RWPE1 (cell line): Measurements from ENCODE around the gene MRRF.
A peak's percentile ranks its signal among the peaks of the same experiment; 100 is the strongest.

Experiments
- CTCF ChIA-PET: fragments of 350-600 bp; sonication (Branson Sonifier 250); formaldehyde crosslinking; extraction: SDS; loops from one replicate; lab custom pipeline; 2021; lab: Yijun Ruan, JAX
- POLR2A ChIA-PET: fragments of 400-600 bp; formaldehyde crosslinking; extraction: SDS; loops from one replicate; lab custom pipeline; 2020; ENCODE audit warnings: antibody characterized with exemption; ENCODE audit not compliant: low non-redundant PET; lab: Yijun Ruan, JAX
- DNase-seq: peaks from one replicate; pipeline ENCODE4 v3.0.0; 2012; ENCODE audit warnings: low spot score
- H3K27ac ChIP-seq: fragments of 450-650 bp; 2 replicates; pipeline ENCODE4 v1.5.1; 2017
- CTCF ChIP-seq: fragments of 450-650 bp; conservative IDR thresholded peaks from 2 replicates; pipeline ENCODE4 v1.5.1; 2017; ENCODE audit warnings: low read depth, mild to moderate bottlenecking

Gene MRRF

DNA sequence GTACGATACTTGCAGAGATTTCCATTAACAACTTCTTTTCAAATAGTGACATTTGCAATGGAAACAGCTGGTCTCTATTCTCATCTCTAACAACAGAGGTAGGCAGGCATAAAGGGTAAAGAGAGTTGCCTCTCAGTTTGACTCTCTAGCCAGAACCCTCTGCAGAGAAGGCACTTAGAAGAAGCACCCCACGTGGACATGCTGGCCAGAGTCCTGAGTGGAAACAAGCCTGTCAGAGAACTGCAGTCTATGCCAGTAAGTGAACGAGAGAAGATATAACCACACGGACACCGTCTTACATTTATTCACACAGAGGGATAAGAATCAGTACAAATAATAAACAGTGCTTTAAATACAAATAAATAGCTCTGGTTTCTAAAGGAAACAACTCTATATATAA is 25.0 kb upstream of the MRRF start:
- POLR2A ChIA-PET = no interaction called here
- TF ChIP-seq CTCF = no peak
- CTCF ChIA-PET = no interaction called here

DNA sequence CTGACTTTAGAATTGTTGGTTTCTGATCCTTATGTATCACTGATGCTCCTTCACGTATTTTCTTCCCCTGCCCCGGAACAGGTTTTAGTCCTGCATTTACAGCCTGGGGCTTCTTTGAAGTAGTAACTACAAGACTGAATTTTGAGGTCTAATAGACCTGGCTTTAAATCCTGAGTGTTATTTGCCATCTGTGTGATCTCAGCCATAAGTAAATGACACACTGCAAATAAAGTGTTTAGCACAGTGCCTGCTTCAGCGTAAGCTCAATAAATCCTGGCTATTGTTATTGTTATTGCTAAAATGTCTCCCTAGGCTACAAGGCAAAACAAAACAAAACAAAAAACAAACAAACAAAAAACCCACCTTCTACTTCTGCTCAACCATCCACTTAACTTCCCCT is 20.3 kb upstream of the MRRF start:
- CTCF ChIA-PET = no interaction called here
- POLR2A ChIA-PET = no interaction called here

More for the DNA sequence above, 25.0 kb upstream of the MRRF start:
- no peak for DNase-seq
- H3K27ac ChIP-seq = no peak overlapping the region

GRCh38 chr9:122246666-122247065 is 18.0 kb upstream of the MRRF start:
- DNase-seq = no peak
- H3K27ac ChIP-seq = no peak overlapping the region
- POLR2A ChIA-PET = no interaction called here
- no peak for TF ChIP-seq CTCF
- CTCF ChIA-PET = interaction anchor here (1.1 kb wide), 1 partner anchor 16 kb away, joined by 4 read pairs; no protein-coding TSS in a partner anchor

More for the DNA sequence above, 20.3 kb upstream of the MRRF start:
- H3K27ac ChIP-seq = no peak overlapping the region
- no peak for DNase-seq
- no peak for TF ChIP-seq CTCF

DNA sequence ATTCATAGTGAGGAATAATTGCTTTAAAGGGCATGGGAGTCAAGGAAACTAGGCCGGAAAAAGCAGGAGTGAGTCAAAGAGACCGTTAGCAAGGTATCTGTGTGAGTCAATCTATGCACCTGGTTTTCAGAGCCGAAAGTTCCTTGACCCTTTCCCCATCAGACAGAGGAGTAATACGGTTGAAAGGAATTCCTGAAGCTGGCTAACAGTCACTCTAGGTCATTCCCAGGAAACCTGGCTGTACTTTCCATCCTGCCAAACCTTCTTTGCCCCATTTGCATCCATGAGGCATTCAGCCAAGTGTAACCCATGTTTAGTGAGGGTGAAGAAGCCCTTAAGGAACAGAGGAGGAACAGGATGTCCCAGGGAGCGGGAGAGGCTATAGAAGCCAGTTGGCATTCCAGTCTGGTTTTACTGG is 16.2 kb upstream of the MRRF start:
- CTCF ChIA-PET = no interaction called here
- H3K27ac ChIP-seq = peak overlapping the region; percentile 91; the same call in 1 of the 2 replicates
- peak; percentile 93 for DNase-seq
- POLR2A ChIA-PET = no interaction called here
- TF ChIP-seq CTCF = no peak

- ChIA-PET CTCF (interaction anchor here (0.5 to 0.7 kb wide), 2 partner anchors 25 to 781 kb away, joined by 3 to 4 read pairs; no protein-coding TSS in a partner anchor), POLR2A (no interaction called here)
- DNase-seq = no peak
- TF ChIP-seq CTCF = no peak
- no peak overlapping the region for H3K27ac ChIP-seq
Measured at GRCh38 chr9:122251351-122251750, 13.3 kb upstream of the MRRF start.

DNA sequence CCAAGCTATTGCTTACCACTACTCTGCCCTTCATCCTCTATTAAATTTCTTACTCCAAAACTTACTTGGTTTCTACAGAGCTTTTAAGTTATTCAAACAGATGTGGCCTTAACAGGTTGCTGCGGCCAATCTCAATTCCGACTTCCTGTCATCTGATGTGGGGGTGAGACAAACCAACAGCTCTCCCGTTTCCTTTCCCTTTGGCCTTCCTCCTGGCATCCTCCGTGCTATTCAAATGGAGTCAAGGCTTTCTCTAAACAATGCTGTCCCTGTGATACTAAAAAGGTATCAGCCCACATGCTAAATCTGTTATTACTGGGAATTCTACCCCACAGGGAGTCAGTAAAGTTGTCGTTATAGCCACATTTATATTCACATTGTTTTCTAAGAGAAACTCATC is 11.9 kb upstream of the MRRF start:
- no peak for DNase-seq
- CTCF ChIA-PET = no interaction called here
- H3K27ac ChIP-seq = no peak overlapping the region
- TF ChIP-seq CTCF = no peak
- POLR2A ChIA-PET = no interaction called here

GRCh38 chr9:122254761-122255160 is 9.9 kb upstream of the MRRF start:
- ChIA-PET CTCF (interaction anchor here (1.0 kb wide), 1 partner anchor 33 kb away, joined by 3 read pairs; no protein-coding TSS in a partner anchor), POLR2A (no interaction called here)
- H3K27ac ChIP-seq = no peak overlapping the region
- DNase-seq = no peak
- no peak for TF ChIP-seq CTCF
